ENCODE measurements around the gene PCBD1.

The PCBD1 gene

GRCh38 chr10:70916241-70916640 lies 27.9 kb upstream of the PCBD1 start:
- H3K27me3 ChIP-seq (ENCODE audit: insufficient read depth, poor library complexity, severe bottlenecking) = no peaks in the 10 kb centered on the region
- TF ChIP-seq REST (IDR thresholded peaks at IDR 0.05; ENCODE audit: insufficient replicate concordance, low read depth) = no peak
- no peak for DNase-seq (ENCODE audit: low read depth in 1 of 2, low spot score in 1 of 2)
- no peak overlapping the region for H3K27ac ChIP-seq (replicated peaks)
- H3K4me3 ChIP-seq (replicated peaks; ENCODE audit: insufficient read depth, low read length) = no peak overlapping the region

- H3K27ac ChIP-seq (replicated peaks) = no peak overlapping the region
- no peaks in the 10 kb centered on the region for H3K27me3 ChIP-seq (ENCODE audit: insufficient read depth, poor library complexity, severe bottlenecking)
- no peak overlapping the region for H3K4me3 ChIP-seq (replicated peaks; ENCODE audit: insufficient read depth, low read length)
- TF ChIP-seq REST (IDR thresholded peaks at IDR 0.05; ENCODE audit: insufficient replicate concordance, low read depth) (no peak), POLR2AphosphoS5 (IDR thresholded peaks at IDR 0.05; ENCODE audit: low read depth) (no peak), GABPA (IDR thresholded peaks at IDR 0.05; ENCODE audit: low read depth) (no peak), CTCF (IDR thresholded peaks at IDR 0.05; ENCODE audit: insufficient read depth, low read length) (no peak), SPI1 (IDR thresholded peaks at IDR 0.05; ENCODE audit: borderline replicate concordance, low read depth) (no peak)
- no peak for DNase-seq (ENCODE audit: low read depth in 1 of 2, low spot score in 1 of 2)
Observed at GRCh38 chr10:70915806-70916205, 27.4 kb upstream of the PCBD1 start.

DNA sequence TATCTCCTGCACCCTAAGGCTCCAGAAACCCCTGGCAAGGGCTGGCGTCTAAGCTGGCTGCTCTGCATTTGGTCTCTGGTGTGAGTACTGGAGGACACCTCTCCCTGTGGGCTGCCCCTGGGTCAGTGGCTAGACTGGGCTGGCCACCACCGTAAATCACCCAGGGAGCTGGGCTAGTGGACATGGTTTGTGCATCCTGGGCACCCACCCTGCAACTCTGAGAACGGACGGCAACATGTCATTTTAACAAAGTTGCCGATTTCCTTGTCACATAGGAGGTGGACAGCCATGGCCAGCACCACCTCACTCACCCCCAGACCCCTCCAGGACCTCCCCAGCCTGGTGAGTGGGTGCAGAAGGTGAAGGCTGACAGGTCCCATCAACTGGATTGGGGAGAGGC lies 26.8 kb upstream of the PCBD1 start:
- TF ChIP-seq CTCF (IDR thresholded peaks at IDR 0.05; ENCODE audit: insufficient read depth, low read length) (no peak), REST (IDR thresholded peaks at IDR 0.05; ENCODE audit: insufficient replicate concordance, low read depth) (no peak), GABPA (IDR thresholded peaks at IDR 0.05; ENCODE audit: low read depth) (no peak), SPI1 (IDR thresholded peaks at IDR 0.05; ENCODE audit: borderline replicate concordance, low read depth) (no peak), POLR2AphosphoS5 (IDR thresholded peaks at IDR 0.05; ENCODE audit: low read depth) (no peak)

More for the DNA sequence above, 26.8 kb upstream of the PCBD1 start:
- no peak for DNase-seq (ENCODE audit: low read depth in 1 of 2, low spot score in 1 of 2)
- H3K4me3 ChIP-seq (replicated peaks; ENCODE audit: insufficient read depth, low read length) = no peak overlapping the region
- H3K27ac ChIP-seq (replicated peaks) = no peak overlapping the region
- no peaks in the 10 kb centered on the region for H3K27me3 ChIP-seq (ENCODE audit: insufficient read depth, poor library complexity, severe bottlenecking)
